ENCODE results near the gene KLRC4.
"Not testable (repeated sequence)": the region's sequence is repeated elsewhere in the genome, so short reads cannot be mapped to it uniquely, and the experiment has no call there.

Gene KLRC4

DNA sequence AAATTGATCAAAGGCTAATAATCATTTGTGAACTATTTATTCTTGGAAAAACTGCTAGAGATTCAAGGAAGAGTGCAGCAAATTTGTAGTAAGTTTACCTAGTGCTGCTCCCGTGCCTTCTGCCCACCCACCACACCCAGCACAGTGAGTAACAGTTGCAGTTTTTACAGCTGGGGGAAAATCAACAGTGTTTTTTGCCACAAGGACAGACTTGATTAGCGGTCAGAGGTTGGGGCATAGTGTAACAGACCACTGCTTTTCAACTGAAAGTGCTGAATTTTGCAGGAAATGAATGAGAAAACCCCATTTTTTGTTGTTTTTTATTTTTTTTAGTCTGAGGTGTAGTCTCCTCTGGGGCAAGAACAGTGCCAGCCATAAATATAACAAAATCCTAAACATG, 12.3 kb downstream of the KLRC4 start:
- Histone ChIP-seq H4K20me1 (ENCODE audit: insufficient read depth) (no peaks in the 10 kb centered on the region), H3K27ac (no peak overlapping the region), H3K79me2 (ENCODE audit: insufficient read depth, low read depth) (no peaks in the 10 kb centered on the region), H3K4me2 (peak overlapping the region; percentile 49), H3K27me3 (ENCODE audit: insufficient read depth, low read depth) (no peaks in the 10 kb centered on the region; the same call in 1 of the 2 replicates), H3K4me1 (ENCODE audit: low read depth, poor library complexity, severe bottlenecking) (peaks cover 51% of the 10 kb centered on the region), H3K9ac (no peak overlapping the region), H3K36me3 (ENCODE audit: insufficient read depth) (no peaks in the 10 kb centered on the region), H3K4me3 (IDR thresholded peaks at IDR 0.05; ENCODE audit: insufficient read depth, low read depth, low read length) (no peak overlapping the region), H2AFZ (ENCODE audit: low read depth) (no peak overlapping the region)
- TF ChIP-seq, protein P1, sequence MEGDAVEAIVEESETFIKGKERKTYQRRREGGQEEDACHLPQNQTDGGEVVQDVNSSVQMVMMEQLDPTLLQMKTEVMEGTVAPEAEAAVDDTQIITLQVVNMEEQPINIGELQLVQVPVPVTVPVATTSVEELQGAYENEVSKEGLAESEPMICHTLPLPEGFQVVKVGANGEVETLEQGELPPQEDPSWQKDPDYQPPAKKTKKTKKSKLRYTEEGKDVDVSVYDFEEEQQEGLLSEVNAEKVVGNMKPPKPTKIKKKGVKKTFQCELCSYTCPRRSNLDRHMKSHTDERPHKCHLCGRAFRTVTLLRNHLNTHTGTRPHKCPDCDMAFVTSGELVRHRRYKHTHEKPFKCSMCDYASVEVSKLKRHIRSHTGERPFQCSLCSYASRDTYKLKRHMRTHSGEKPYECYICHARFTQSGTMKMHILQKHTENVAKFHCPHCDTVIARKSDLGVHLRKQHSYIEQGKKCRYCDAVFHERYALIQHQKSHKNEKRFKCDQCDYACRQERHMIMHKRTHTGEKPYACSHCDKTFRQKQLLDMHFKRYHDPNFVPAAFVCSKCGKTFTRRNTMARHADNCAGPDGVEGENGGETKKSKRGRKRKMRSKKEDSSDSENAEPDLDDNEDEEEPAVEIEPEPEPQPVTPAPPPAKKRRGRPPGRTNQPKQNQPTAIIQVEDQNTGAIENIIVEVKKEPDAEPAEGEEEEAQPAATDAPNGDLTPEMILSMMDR (conservative IDR thresholded peaks at IDR 0.05; ENCODE audit: low read depth, low read length): no peak

DNA sequence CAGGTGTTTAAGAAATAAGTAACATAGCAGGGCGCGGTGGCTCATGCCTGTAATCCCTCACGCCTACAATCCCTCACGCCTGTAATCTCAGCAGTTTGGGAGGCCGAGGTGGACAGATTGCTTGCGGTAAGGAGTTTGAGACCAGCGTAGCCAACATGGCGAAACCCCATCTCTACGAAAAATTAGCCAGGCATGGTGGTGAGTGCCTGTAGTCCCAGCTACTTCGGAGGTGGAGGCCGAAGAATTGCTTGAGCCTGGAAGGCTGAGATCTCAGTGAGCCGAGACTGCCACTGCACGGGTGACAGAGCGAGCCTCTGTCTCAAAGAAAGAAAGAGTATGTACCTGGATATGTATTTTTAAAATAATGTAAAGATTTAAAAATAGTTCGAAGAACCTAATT, 13.4 kb downstream of the KLRC4 start:
- not testable (repeated sequence) for H3K9ac ChIP-seq; H3K4me3 ChIP-seq (IDR thresholded peaks at IDR 0.05; ENCODE audit: insufficient read depth, low read depth, low read length); H2AFZ ChIP-seq (ENCODE audit: low read depth); H3K27ac ChIP-seq; H4K20me1 ChIP-seq (ENCODE audit: insufficient read depth); H3K36me3 ChIP-seq (ENCODE audit: insufficient read depth); H3K79me2 ChIP-seq (ENCODE audit: insufficient read depth, low read depth); H3K4me2 ChIP-seq; H3K27me3 ChIP-seq (ENCODE audit: insufficient read depth, low read depth)
- H3K4me1 ChIP-seq (ENCODE audit: low read depth, poor library complexity, severe bottlenecking): peaks cover 62% of the 10 kb centered on the region

DNA sequence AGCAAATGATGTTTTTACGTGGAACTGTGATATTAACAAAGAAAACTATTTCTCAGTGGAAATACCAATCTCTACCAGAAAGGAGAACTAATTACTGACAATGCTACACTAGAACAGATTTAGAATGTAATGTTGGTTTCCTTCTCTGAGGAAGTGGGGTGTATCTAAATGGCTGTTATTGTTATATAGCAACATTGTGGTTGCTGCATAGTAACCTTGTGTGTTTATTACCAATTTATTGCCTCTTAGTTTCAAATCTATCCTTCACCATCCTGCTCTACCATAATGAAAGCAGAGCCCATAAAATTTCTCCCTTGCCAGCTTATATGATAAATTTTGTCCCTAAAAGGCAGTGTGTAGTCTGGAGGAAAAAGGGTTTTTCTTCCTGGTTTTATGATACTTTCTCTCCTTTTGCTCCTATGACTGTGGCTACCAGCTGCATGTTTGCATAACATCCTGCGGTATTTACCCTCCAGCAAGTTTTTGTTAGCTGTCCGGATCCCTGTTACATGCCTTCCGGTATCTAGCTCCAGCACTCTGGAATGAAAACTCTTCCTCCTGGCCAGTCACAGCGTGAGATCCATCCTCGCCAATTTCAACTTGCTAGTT, 14.1 kb downstream of the KLRC4 start:
- Histone ChIP-seq H3K4me3 (IDR thresholded peaks at IDR 0.05; ENCODE audit: insufficient read depth, low read depth, low read length) (no peak overlapping the region), H3K4me1 (ENCODE audit: low read depth, poor library complexity, severe bottlenecking) (peaks cover 57% of the 10 kb centered on the region), H3K27me3 (ENCODE audit: insufficient read depth, low read depth) (peaks cover under 1% of the 10 kb centered on the region; the same call in 1 of the 2 replicates), H3K36me3 (ENCODE audit: insufficient read depth) (no peaks in the 10 kb centered on the region), H3K27ac (no peak overlapping the region), H4K20me1 (ENCODE audit: insufficient read depth) (no peaks in the 10 kb centered on the region), H2AFZ (ENCODE audit: low read depth) (no peak overlapping the region), H3K79me2 (ENCODE audit: insufficient read depth, low read depth) (no peaks in the 10 kb centered on the region), H3K4me2 (0 out of 2 replicates have a peak overlapping the region, but pooled peaks have one; percentile 21), H3K9ac (no peak overlapping the region)
- TF ChIP-seq, protein P1 (conservative IDR thresholded peaks at IDR 0.05; ENCODE audit: low read depth, low read length): no peak

DNA sequence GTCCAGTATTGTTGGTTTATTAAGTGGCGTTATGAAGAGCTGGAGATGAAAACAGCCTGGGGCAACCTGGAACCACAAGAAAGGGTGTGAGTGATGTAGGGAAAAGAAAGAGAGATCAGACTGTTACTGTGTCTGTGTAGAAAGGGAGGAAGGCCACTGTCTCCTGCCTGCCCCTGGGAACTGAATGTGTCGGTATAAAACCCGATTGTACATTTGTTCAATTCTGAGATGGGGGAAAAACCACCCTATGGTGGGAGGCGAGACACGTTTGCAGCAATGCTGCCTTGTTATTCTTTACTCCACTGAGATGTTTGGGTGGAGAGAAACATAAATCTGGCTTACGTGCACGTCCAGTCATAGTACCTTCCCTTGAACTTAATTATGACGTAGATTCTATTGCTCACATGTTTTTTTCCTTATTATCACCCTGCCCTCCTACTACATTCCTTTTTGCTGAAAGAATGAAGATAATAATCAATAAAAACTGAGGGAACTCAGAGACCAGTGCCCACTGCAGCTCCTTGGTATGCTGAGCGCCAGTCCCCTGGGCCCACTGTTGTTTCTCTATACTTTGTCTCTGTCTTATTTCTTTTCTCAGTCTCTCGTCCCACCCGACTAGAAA, 14.9 kb downstream of the KLRC4 start:
- H2AFZ ChIP-seq (ENCODE audit: low read depth); H3K4me3 ChIP-seq (IDR thresholded peaks at IDR 0.05; ENCODE audit: insufficient read depth, low read depth, low read length); H4K20me1 ChIP-seq (ENCODE audit: insufficient read depth); H3K4me2 ChIP-seq; H3K79me2 ChIP-seq (ENCODE audit: insufficient read depth, low read depth); H3K36me3 ChIP-seq (ENCODE audit: insufficient read depth); H3K27me3 ChIP-seq (ENCODE audit: insufficient read depth, low read depth); H3K9ac ChIP-seq; H3K27ac ChIP-seq: not testable (repeated sequence)
- H3K4me1 ChIP-seq (ENCODE audit: low read depth, poor library complexity, severe bottlenecking): peaks cover 57% of the 10 kb centered on the region

DNA sequence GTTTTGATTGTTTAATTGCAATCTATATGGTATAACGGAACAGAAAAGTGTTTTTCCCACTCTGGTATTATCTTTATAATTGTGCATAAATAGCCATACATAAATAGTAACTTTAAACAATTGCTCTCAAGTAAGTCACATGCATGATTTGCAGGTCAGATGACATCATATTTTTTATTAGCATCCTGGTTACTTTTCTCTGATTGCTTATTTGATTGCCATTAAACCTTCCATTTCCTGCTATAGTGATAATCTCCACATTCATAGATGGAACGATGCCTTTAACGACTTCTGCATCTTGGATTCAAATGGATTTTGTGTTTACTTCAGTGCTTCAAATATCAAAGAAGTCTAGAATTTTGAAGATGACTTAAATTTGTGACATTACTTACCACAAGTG, 16.3 kb downstream of the KLRC4 start:
- Histone ChIP-seq H3K79me2 (ENCODE audit: insufficient read depth, low read depth) (no peaks in the 10 kb centered on the region), H3K9ac (no peak overlapping the region), H2AFZ (ENCODE audit: low read depth) (no peak overlapping the region), H3K4me3 (IDR thresholded peaks at IDR 0.05; ENCODE audit: insufficient read depth, low read depth, low read length) (no peak overlapping the region), H4K20me1 (ENCODE audit: insufficient read depth) (no peaks in the 10 kb centered on the region), H3K27ac (no peak overlapping the region), H3K36me3 (ENCODE audit: insufficient read depth) (no peaks in the 10 kb centered on the region), H3K27me3 (ENCODE audit: insufficient read depth, low read depth) (peaks cover 6% of the 10 kb centered on the region), H3K4me1 (ENCODE audit: low read depth, poor library complexity, severe bottlenecking) (peaks cover 55% of the 10 kb centered on the region), H3K4me2 (peak overlapping the region; percentile 52; the same call in 1 of the 2 replicates)
- TF ChIP-seq, protein P1 (conservative IDR thresholded peaks at IDR 0.05; ENCODE audit: low read depth, low read length): no peak
